OCI-LY3 (cell line): ENCODE results near the gene GPR62.

Source experiments
- CTCF ChIP-seq: fragments of 200-600, 300-600 bp; sonication (generic); IDR thresholded peaks from 2 replicates; pipeline ENCODE4 v1.5.1; 2014; ENCODE audit warnings: antibody characterized with exemption, low read length, low read depth
- EZH2phosphoT487 ChIP-seq: fragments of 200-600 bp; shearing (Covaris generic); IDR thresholded peaks from 2 replicates; pipeline ENCODE4 v1.6.1; 2018; ENCODE audit warnings: antibody characterized with exemption, mixed run types, low read depth

GRCh38 chr3:51940648-51941462, 14.3 kb upstream of the GPR62 start:
- TF ChIP-seq CTCF (no peak), EZH2phosphoT487 (no peak)
